COLO829 (cell line): ENCODE data around the gene ICE2.
"Not testable (repeated sequence)": the region's sequence is repeated elsewhere in the genome, so short reads cannot be mapped to it uniquely, and the experiment has no call there.

Experiments
- DNase-seq: peaks from one replicate; pipeline ENCODE4 v3.0.0; 2012; ENCODE audit warnings: low spot score

Gene ICE2

DNA sequence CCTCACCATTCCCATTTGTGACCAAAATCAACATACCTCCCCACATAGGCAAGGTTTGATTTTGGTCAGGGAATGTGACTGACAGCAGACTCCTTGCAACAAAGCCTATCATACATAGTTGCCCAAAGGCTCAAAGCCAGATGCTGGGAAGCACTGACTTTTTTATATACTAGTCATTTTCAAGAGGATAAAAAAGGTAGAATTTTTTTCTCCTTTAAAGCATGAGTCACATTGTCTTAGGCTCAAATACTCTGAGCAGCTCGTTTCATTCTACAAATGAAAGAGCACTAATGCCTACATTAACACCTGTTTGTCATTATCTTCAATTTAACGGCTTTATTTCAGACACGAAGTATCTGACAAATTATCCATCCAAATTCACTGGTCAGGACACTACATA is 36.2 kb downstream of the ICE2 start:
- no peak for DNase-seq

DNA sequence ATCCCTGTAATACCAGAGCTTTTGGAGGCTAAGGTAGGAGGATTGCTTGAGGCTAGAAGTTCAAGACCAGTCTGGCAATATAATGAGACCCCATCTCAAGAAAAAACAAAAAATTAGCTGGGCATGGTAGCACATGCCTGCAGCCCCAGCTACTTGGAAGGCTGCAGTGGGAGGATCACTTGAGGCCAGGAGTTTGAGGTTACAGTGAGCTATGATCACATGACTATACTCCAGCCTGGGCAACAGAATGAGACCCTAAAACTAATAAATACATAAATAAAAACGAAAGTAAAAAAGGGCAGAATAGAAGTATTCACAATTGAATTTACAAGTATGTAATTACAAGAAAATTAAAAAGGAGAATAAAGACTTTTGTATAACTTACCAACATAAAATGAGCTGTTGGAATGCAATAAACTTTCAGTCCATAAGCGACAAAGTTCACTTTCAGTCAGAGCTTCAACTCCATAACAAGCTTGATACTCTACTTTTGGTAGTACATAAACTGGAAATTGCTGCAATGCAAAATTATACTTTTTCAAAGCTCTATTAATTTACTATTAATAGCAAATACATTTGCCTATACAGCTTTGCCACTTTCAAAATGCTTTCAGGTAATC is 36.8 kb downstream of the ICE2 start:
- no peak for DNase-seq

DNA sequence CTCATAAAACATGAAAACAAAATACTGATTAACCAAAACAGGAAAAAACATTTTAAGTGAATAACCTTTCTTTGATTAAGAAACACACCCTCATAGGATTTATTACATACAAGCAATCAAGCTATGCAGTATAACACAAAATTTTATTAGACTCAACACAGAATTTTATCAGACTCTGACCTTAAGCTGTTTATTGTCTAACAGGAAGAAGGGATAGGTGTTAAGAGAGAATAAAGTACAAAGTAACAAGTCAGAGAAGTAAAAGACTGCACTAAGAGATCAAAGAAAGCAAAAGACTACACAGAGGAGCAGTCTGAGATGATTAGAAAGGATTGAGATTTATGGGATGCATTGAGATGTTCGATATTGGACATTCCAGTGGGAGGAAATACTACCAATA is 37.6 kb downstream of the ICE2 start:
- no peak for DNase-seq

DNA sequence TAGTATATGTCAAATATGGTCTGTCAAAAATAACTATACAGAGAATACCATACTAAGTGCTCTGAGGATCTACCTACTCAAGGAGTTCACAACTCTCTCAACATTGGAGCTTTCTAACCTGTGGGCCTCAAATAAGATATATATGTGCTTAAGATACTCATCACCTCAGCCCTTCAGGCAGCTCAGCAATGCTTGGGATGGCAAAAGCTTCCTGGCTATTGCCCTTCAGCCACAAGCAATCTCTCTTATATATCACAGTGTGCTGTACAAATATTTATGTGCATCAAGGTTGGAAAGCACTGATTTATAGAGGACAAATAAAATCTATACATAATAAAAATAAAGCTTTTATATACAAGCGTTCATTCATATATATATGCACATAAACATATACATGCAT is 40.3 kb downstream of the ICE2 start:
- no peak for DNase-seq

DNA sequence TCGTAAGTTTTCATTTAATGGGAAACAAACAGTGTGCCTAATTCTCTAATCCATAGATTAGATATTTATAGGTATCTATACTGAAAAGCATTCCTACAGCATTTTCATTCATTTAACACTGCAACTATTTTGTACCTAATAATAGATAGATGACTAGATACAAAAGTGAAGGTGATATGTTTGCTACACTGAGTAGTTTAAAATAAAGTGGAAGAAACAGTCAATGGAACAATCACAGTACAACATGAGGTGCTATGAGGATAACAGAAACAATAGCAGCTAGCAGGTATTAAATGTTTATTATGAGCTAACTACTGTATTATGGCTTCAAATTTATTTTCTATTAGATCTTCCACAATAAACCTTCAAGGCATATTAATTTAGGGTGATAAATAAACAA is 50.0 kb downstream of the ICE2 start:
- no peak for DNase-seq

DNA sequence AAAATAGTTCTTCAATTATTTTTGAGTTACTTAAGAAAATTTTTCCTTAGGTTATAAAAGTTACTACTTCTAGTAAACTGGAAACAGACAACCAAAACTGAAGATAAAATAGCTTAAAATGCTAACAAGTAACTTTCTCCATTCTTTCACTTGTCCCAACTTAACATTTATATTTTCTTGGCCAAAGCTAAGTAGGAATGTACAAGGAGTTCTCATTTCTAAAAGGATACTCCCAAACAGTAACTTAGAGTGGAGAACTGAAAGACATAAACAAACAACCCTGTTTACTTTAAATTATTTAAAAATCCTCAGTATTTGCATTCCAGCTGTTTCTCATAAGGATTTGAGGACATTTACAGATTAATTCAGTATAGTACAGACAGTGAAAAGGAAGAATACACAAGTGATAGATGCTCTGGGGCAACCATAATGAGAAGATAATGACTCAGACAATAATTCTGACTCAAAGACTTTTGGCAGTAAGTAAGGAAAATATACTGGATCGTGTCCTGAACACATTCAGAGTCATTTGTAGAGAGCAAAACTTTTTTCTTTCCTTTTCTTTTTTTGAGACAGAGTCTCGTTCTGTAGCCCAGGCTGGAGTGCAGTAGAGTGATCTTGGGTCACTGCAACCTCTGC is 52.0 kb downstream of the ICE2 start:
- DNase-seq, result no peak

DNA sequence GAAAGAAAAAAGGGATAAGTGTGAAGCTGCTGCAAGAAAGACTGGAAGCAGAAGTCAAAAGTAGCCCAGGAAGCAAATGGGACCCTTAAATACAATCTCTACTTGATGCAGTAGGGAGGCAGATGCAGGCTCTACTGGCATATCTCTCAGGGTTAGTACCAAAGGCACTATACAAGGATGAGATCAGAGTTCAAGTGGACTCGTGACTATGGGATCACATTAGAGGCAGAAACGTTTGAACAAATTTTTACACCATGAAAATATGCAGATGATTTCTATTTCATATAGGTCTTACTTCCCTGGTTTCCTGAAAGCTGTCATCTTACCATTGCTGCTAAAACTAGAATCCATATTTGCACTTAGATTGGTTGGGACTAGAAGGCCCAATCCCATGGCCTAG is 53.5 kb downstream of the ICE2 start:
- DNase-seq, result no peak

DNA sequence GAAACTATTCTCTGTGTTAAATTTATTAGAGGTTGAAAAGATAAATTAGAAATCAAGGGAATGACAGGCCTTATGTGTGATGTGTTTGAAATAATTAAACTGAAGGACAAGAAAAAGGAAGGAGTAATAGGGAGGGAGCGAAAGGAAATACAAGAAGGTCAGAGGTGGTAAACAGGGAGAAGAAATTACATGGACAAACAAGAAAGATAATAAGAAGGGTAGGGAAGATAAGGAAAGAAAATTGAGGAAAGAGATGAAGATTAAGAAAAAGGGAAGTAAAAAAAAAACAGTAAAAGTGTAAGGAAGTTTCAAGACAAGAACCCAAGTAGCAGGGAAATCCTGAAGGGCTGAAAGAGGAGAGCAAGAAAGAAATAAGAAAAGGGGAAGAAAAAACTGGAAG is 54.9 kb downstream of the ICE2 start:
- no peak for DNase-seq

DNA sequence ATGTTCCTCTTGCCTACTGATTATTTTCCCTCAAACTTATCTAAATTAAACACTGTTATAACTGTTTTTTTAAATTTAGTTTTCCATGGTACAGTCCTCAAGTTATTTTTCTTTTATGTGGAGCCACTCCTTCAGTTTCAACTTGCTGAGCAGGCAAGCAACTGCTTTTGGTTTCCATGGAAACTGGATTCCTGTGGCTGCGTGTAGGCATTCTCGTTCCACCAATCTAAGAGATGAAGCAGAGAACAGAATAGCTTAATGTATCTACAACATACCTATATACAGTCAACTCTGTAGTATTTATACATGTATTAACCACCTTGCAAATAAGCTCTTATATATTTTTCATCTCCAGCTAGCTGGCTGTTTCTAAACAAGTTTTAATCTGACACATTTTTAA is 55.4 kb downstream of the ICE2 start:
- peak; percentile 49 for DNase-seq

DNA sequence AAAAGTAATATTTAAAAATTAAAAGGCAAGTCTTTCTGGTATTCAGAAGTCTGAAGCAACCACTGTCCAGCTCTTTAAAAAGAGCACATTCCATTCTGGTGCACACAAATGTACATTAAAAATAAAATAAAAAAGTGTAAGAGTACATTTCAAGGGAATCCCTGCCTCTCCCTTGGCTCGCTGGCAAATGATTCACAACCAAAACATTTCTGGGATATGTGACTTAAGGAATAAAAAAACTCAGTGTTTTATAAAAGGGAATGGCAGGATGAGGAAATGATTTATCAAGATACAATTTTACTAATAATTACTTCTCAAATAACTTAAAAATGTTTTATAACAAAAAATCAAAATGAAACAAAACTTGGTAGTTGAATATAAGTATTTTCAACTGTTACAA is 57.4 kb downstream of the ICE2 start:
- DNase-seq, result no peak

DNA sequence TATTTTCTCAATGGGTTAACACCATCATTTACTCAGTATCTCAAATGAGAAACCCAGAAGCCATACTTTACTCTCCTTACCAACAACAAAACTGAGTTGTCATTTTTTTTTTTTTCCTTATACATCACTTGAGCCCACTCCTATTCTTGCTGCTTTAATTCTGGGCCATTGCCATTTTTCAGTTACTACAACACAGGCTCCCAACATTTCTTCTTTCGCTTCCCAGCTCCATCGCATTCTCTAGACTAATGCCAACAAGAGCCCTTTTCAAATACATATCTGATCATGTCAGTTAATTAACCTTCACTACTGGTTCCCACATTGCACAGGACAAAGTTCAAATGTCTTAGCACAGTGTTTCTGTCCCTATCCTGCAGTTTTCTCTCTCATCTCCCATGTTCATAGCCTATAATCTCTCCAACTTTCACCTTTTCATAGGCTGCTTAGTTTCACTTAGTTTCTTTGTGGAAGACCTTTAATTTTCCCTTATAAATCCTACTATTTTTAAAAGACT is 58.7 kb downstream of the ICE2 start:
- DNase-seq, result no peak

DNA sequence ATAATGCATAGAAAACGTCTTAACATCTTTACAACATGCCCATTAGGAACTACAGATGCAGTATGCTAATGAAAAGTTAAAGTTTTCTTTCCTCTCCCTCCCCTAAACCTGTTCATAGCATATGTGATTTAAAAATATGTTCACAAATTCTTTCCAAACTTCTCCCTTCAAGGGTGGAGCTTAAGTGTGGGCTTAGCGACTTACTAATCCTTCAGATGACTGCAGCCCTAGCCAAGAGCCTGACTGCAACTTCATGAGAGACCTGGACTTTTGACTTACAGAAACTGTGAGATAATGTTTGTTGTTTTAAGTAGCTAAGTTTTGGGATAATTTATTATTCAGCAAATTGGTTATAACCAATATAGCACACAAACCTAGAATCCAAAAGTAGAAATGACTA is 59.2 kb downstream of the ICE2 start:
- no peak for DNase-seq

DNA sequence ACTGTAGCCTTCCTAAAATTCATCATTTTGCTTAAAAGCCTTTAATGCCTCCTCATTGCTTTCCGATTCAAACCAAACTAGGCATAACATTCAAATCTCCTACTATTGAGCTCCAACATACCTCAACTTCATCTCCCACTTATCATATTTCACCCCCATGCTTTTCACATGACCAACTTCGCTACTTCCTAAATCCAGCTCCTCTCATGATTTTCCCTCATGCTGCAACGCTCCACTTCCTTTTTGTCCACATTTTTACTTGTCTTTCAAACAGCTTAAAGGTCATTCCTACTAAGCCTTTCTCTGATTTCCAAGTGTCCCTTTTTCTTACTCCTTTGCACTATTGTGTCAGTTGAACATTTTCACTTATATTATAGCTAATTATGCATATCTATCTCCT is 60.8 kb downstream of the ICE2 start:
- no peak for DNase-seq

DNA sequence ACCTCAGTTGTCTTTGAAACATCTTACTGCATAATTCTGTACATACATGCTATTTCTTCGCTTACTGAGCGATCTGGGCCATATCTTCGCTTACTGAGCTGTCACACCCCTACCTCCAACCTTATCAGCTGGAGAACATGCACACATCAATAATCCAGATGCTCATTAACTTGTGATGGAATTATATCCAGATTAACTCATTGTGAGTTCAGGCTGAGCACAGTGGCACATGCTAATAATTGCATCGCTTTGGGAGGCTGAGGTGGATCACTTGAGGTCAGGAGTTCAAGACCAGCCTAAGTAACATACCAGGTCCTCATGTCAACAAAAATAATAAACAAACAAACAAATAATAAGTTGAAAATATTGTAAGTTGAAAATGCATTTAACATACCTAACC is 61.8 kb downstream of the ICE2 start:
- no peak for DNase-seq

DNA sequence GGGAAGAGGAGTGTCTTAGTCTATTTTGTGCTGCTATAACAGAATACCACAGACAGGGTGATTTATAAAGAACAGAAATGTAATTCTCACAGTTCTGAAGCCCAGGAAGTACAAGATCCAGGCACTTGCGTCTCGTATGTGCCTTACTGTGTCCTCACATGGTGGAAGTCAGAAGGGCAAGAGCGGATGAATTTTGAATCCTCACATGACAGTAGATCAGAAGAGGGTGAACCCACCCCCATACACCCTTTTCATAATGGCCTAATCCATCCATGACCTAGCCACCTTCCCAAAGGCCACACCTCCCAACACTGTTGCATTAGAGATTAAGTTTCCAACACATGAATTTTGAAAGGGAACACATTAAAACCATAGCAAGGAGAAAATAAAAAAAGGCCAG is 62.5 kb downstream of the ICE2 start:
- no peak for DNase-seq

DNA sequence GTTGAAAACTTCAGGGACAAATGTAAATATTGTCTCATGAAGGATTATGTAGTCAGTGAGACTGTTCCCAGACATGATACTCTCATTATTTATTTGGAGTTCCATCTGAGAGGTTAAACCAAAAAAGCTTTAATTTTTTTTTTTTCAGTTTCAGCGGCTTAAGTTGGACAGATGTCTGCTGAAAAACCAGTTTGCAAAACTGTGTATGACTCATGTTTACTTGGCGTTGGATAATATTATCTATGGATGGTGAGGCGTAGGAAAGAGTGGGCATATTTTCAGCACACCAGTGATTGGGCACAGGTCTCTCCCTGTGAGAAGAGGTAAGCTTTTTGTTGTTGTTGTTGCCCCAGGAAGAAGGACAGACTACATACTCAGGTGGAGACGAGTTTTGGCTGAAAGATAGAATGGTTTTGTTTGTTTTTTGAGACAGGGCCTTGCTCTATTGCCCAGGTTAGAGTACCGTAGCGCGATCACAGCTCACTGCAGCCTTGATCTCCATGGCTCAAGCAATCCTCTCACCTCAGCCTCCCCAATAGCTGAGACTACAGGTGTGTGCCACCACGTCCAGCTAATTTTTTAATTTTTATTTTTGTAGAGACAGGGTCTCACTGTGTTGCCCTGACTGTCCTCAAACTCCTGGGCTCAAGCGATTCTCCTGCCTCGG is 64.8 kb downstream of the ICE2 start:
- no peak for DNase-seq

DNA sequence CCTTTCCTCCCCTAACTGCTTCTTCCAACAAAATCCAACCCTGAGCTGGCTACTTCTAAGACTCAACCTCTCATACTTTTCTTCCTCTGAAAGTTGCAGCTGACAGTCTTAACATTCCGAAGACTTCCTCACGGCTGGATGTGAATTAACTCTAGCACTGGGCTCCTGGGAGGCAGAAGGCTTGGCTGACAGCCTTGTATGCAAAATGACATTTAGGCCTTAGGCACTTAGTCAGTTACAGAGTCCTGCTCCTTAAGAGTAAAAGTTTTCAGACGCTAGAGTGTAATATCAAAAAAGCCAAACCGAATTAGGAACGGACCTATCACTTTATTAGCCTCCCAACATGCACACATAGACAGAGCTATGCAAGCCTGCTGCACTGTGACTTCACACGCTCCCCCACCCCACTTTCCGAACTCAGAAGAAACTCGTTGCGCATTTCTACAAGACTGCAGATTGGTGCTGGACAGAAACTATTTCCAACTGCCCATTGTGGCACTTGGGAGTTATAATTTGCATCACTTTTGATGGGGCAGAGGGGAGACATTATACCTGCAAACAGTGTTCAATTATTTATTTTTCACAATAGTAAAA is 65.6 kb downstream of the ICE2 start:
- no peak for DNase-seq

DNA sequence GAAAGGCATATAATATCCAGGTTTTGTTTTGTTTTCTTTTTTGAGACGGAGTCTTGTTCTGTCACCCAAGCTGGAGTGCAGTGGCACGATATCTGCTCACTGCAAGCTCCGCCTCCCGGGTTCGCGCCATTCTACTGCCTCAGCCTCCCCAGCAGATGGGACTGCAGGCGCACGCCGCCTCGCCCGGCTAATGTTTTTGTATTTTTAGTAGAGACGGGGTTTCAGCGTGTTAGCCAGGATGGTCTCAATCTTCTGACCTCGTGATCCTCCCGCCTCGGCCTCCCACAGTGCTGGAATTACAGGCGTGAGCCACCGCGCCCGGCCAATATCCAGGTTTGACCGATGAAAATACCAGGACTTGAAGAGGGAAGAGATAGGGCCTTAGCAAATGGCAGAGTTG is 66.1 kb downstream of the ICE2 start:
- not testable (repeated sequence) for DNase-seq

DNA sequence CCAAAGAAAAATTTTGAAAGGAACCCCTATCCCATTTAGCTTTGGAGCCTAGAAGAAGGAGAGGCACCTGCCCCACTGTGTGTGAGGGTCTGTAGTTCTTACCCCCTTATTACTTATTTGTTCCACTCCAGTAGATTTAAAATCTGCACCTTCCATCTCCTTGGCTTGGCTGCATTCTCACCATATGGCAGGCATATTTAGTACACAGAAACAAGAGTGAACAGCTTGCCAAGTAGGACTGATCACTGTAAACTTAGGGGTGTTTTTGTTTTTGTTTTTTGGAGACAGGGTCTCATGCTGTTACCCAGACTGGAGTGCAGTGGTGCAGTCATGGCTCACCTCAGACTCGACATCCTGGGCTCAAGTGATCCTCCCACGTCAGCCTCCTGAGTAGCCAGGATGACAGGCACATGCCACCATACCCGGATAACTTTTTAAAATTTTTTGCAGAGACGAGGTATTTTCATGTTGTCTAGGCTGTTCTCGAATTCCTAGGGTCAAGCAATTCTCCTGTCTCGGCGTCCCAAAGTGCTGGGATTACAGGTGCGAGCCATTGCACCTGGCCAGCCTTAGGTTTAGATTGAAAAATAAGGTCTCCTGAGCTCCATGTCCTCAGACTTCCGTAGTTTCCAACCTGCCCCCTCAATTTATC is 67.0 kb downstream of the ICE2 start:
- no peak for DNase-seq

DNA sequence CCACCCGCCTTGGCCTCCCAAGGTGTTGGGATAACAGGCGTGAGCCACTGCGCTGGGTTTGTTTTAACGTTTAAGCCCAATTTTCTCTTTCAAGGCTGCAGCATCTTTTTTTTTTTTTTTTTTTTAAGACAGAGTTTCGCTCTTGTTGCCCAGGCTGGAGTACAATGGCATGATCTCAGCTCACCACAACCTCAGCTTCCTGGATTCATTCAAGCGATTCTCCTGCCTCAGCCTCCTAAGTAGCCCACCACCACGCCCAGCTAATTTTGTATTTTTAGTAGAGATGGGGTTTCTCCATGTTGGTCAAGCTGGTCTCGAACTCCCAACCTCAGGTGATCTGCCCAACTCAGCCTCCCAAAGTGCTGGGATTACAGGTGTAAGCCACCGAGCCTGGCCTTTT is 68.6 kb downstream of the ICE2 start:
- not testable (repeated sequence) for DNase-seq

DNA sequence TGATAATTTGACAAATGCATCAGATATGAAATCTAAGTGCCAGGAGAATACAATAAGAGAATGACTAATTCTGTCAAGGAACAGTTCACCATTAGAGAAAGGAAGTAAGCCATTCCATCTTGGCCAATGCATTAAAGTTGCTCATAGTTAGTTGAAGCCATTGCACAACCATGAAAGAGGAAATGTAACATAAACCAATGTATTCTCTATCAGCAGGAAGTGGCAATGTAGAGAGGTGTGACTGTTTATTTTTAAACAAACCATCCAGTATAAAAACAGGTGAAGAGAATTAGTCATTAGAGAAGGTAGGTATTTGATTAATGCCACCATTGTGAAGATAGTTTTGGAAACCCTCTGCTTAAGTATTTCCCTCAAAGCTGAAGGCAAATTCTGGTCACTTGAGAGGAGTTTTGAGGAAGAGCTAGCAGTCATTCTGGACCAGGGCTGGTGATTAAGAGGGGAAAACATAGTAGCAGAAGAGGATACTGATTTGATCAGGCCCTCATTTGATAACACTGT is 70.4 kb downstream of the ICE2 start:
- no peak for DNase-seq

DNA sequence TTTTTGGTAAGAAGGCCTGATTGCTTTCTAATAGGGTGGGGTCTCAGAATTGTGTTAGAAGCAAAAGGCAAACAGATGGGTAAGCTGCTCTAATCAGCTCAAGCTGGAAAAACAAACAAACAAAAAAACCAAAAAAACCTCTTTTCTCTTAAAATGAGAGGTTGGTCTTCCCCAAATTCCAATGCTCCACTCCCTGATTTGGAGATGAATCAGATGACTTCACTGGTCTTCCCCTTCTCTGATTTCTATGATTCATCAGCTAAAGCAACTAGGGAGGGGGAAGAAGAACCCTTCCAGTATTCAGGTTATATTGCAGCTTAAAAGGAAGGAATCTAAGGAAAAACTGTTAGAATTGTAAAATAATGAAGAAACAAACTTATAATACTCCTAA is 71.5 kb downstream of the ICE2 start:
- no peak for DNase-seq
